GM12892 (cell line): Measurements from ENCODE around the gene ARL3.

ENCODE experiments used
- DNase-seq: peaks from one replicate; pipeline ENCODE4 v3.0.0; 2011; ENCODE audit not compliant: insufficient read length
- FAIRE-seq: peaks from 2 replicates; lab custom pipeline; 2011; peaks lifted over from hg19 to GRCh38; lab: Jason Lieb, UNC
- POLR2A ChIP-seq: IDR thresholded peaks from 2 replicates; pipeline ENCODE4 v1.6.1; 2011; ENCODE audit warnings: low read depth, low read length, control low read depth
- POLR2AphosphoS5 ChIP-seq: IDR thresholded peaks from 2 replicates; pipeline ENCODE4 v1.6.1; 2011; ENCODE audit warnings: low read depth, low read length, control low read depth
- TAF1 ChIP-seq: IDR thresholded peaks from 2 replicates; pipeline ENCODE4 v1.6.1; 2011; ENCODE audit warnings: low read depth, mild to moderate bottlenecking, control low read depth, low read length, borderline replicate concordance

The ARL3 gene

GRCh38 chr10:102661658-102662028 lies 52.6 kb downstream of the ARL3 start:
- no peak for TF ChIP-seq TAF1
- TF ChIP-seq POLR2A, result no peak
- TF ChIP-seq POLR2AphosphoS5, result no peak
- FAIRE-seq (no peak), DNase-seq (no peak)

- DNase-seq (peak; percentile 94), FAIRE-seq (peak; percentile 98)
- TF ChIP-seq POLR2AphosphoS5 (peak; percentile 57), TAF1 (0 out of 2 replicates have a peak, but pooled peaks have one; percentile 24), POLR2A (peak; percentile 62; the same call in 1 of the 2 replicates)
These were observed 53.1 kb downstream of the ARL3 start for GRCh38 chr10:102660888-102661657.

- FAIRE-seq (no peak), DNase-seq (no peak)
- TF ChIP-seq POLR2A (no peak; the same call in 1 of the 2 replicates), POLR2AphosphoS5 (no peak), TAF1 (no peak)
These were observed 55.4 kb downstream of the ARL3 start for GRCh38 chr10:102658802-102659201.

GRCh38 chr10:102657984-102658724 lies 56.0 kb downstream of the ARL3 start:
- no peak for DNase-seq
- no peak for FAIRE-seq
- TF ChIP-seq POLR2A, result no peak; the same call in 1 of the 2 replicates
- TF ChIP-seq POLR2AphosphoS5, result no peak
- no peak for TF ChIP-seq TAF1

DNA sequence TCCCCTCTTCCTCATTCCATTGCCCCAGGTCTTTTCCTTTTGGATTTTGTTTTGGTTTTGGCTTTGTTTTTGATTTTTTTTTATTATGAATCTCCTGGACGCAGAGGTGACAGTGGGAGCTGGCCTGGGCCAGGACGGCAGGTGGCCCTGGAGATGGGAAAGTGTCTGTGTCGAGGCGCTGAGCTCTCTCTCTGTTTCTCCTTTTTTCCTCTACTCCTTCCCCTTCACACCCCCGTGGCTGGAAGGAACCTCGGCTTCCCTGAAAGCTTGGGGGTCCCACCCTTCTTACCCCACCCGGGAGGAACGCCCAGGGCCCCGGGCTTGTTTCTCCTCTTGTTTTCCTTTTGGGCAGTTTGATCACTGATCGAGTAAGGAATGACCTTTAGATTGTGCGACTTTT lies 56.7 kb downstream of the ARL3 start:
- DNase-seq, result no peak
- no peak for FAIRE-seq
- TF ChIP-seq POLR2AphosphoS5, result no peak

- FAIRE-seq (no peak), DNase-seq (no peak)
- no peak for TF ChIP-seq TAF1
- no peak for TF ChIP-seq POLR2A
- no peak for TF ChIP-seq POLR2AphosphoS5
These were observed 57.3 kb downstream of the ARL3 start for GRCh38 chr10:102656791-102657371.

DNA sequence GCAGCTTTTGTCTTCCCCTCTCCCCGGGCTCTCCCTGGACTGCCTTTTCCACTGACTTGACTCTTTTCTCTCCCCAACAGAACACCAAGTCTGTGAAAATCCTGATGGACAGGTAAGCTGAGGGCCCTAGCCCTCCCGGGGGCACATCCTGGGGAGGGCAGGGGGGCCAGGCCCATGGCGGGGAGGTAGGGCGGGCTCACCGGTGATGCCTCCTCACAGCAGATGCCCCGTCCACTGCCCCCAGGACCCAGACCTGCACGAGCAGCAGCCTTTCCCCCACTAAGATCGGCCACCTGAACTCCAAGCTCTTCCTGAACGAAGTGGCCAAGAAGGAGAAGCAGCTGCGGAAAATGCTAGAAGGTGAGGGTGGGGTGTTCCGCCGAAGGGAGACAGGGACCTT lies 58.2 kb downstream of the ARL3 start:
- DNase-seq (no peak), FAIRE-seq (no peak)
- TF ChIP-seq TAF1, result no peak
- no peak for TF ChIP-seq POLR2AphosphoS5
- TF ChIP-seq POLR2A, result no peak

GRCh38 chr10:102654969-102655368 lies 59.2 kb downstream of the ARL3 start:
- DNase-seq (no peak), FAIRE-seq (no peak)
- TF ChIP-seq POLR2A (no peak), POLR2AphosphoS5 (no peak), TAF1 (no peak)

GRCh38 chr10:102654566-102654965 lies 59.6 kb downstream of the ARL3 start:
- DNase-seq, result no peak
- TF ChIP-seq POLR2A (no peak), POLR2AphosphoS5 (no peak), TAF1 (no peak)
- FAIRE-seq, result no peak

DNA sequence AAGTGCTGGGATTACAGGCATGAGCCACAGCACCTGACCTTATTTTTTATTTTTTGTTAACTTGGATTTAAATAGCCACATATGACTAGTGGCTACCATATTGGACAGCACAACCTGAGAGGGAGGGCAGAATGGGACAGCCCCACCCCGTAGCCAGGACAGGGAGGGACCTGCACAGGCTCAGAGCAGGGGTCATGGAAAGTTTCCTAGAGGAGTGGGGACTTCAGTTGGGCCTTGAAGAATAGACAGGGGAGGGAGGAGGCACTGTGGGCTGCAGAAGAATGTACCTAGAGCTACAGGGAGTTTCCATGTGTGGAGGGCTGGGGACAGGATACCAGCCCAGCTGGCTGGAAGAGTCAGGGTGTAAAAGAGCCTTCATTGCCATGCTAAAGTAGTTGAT lies 61.1 kb downstream of the ARL3 start:
- no peak for TF ChIP-seq POLR2A
- no peak for TF ChIP-seq TAF1
- no peak for TF ChIP-seq POLR2AphosphoS5
- DNase-seq (no peak), FAIRE-seq (peak; percentile 40)

DNA sequence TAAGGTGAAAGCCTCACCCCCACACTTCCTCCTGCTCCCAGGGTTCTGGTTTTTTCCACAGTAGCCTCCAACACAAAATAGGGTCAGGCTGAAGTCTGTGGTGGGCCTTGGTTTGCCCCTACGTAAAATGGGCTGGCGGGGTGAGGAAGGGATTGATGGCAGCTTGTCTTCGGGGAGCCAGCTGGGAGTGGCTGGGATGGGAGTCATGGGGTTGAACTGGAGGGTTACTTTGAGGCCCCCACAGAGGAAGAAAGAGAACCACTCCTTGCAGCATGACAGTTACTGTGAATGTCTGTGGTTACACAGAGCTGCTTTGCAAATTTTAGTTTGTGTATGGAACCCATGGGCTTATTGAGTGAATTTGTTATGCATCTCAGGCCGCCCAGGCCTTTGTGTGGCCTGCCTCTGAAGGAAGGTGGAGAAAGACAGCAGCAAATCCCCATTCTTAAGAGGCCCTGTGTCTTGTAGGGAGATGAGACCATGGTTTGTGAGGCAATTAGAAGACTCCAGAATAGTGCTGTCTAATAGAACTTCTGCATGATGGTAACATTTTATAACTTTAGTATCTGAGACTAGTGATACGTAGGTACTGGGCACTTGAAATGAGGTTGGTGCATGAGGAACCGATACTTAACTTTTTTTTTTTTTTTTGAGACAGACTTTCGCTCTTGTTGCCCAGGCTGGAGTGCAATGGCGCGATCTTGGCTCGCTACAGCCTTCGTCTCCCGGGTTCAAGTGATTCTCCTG lies 61.9 kb downstream of the ARL3 start:
- TF ChIP-seq TAF1, result no peak
- no peak for TF ChIP-seq POLR2A
- TF ChIP-seq POLR2AphosphoS5, result no peak
- FAIRE-seq (no peak), DNase-seq (no peak)
